Endothelial cell of umbilical vein (primary cell): ENCODE data around the gene CXCR2. TPM values are rescaled to one million over a fixed set of nuclear protein-coding genes. Genes with fewer than 3 reads are reported as not detected.

Experiments
- BruUV-seq: library from RNA; stranded (reverse); fragments of 400-500 nt; replicated peaks from 2 replicates; lab custom pipeline; 2021; lab: Mats Ljungman, UMichigan
- CTCF ChIA-PET: fragments of 300-600, 350-600 bp; sonication (Branson Sonifier 250); formaldehyde crosslinking; loops from one replicate; lab custom pipeline; 2021; ENCODE audit warnings: antibody characterized with exemption, inconsistent platforms; lab: Charles Lee
- POLR2A ChIA-PET: fragments of 300-600, 350-600 bp; sonication (Branson Sonifier 250); formaldehyde crosslinking; loops from one replicate; lab custom pipeline; 2021; ENCODE audit warnings: antibody characterized with exemption, inconsistent platforms; lab: Charles Lee
- DNase-seq: peaks from one replicate; pipeline ENCODE4 v3.0.0-alpha.2; 2011; ENCODE audit warnings: low read depth, low spot score
- FAIRE-seq: peaks from 2 replicates; lab custom pipeline; 2011; peaks lifted over from hg19 to GRCh38; lab: Jason Lieb, UNC
- H2AFZ ChIP-seq: 2 replicates; pipeline ENCODE4 v1.6.0; 2012; ENCODE audit warnings: low read depth, low read length, control low read depth, inconsistent platforms
- H3K27ac ChIP-seq: 2 replicates; pipeline ENCODE4 v1.5.1; 2011; ENCODE audit warnings: low read depth, mild to moderate bottlenecking, control low read depth, low read length, moderate library complexity; ENCODE audit not compliant: insufficient read depth
- H3K27me3 ChIP-seq, 2 experiments: 2 replicates each; pipeline versions ENCODE4 v1.6.0 to v1.6.1; 2011; ENCODE audit warnings: low read length in 2 of 2, mixed read lengths in 1 of 2; ENCODE audit not compliant: control insufficient read depth in 2 of 2, insufficient read depth in 2 of 2
- H3K36me3 ChIP-seq, 2 experiments: 2 replicates in 1 of 2; 3 replicates in 1 of 2; pipeline ENCODE4 v1.5.1; 2011; ENCODE audit warnings: low read length in 2 of 2, mild to moderate bottlenecking in 1 of 2, moderate library complexity in 1 of 2; ENCODE audit not compliant: control insufficient read depth in 2 of 2, insufficient read depth in 2 of 2; ENCODE audit errors: extremely low read depth in 1 of 2
- H3K4me1 ChIP-seq: 3 replicates; pipeline ENCODE4 v1.5.1; 2011; ENCODE audit warnings: mild to moderate bottlenecking, low read length; ENCODE audit not compliant: control insufficient read depth, insufficient read depth; ENCODE audit errors: extremely low read depth
- H3K4me2 ChIP-seq: 2 replicates; pipeline ENCODE4 v1.6.1; 2011; ENCODE audit warnings: low read length, control low read depth, mixed read lengths; ENCODE audit not compliant: insufficient read depth
- H3K4me3 ChIP-seq, 3 experiments: fragments of 200-600 bp in 1 of 3; sonication (generic), shearing (Covaris generic) in 1 of 3; replicated peaks in 1 of 3; 2 replicates each; pipeline ENCODE4 v1.5.1; 2011 to 2016; ENCODE audit warnings: control low read depth in 3 of 3, low read length in 3 of 3, mild to moderate bottlenecking in 2 of 3, inconsistent platforms in 1 of 3, low read depth in 1 of 3, moderate library complexity in 1 of 3; ENCODE audit not compliant: insufficient read depth in 1 of 3
- H3K79me2 ChIP-seq: 2 replicates; pipeline ENCODE4 v1.6.0; 2012; ENCODE audit warnings: low read length, inconsistent platforms; ENCODE audit not compliant: control insufficient read depth, insufficient read depth
- H3K9ac ChIP-seq: replicated peaks from 2 replicates; pipeline ENCODE3; 2011; ENCODE audit warnings: low read length, control low read depth; ENCODE audit not compliant: insufficient read depth; ENCODE audit errors: extremely low read depth
- H3K9me1 ChIP-seq: replicated peaks from 3 replicates; pipeline ENCODE4 v1.6.0; 2011; ENCODE audit warnings: mild to moderate bottlenecking, low read length; ENCODE audit not compliant: control insufficient read depth, insufficient read depth; ENCODE audit errors: extremely low read depth
- H3K9me3 ChIP-seq: replicated peaks from 2 replicates; pipeline ENCODE4 v1.5.1; 2012; ENCODE audit warnings: low read length, inconsistent platforms; ENCODE audit not compliant: control insufficient read depth, insufficient read depth
- H4K20me1 ChIP-seq: replicated peaks from 2 replicates; pipeline ENCODE3; 2011; ENCODE audit warnings: mild to moderate bottlenecking, low read length; ENCODE audit not compliant: control insufficient read depth, insufficient read depth; ENCODE audit errors: extremely low read depth
- EZH2 ChIP-seq: IDR thresholded peaks from 2 replicates; pipeline ENCODE4 v1.6.1; 2012; ENCODE audit warnings: borderline replicate concordance, low read depth, mild to moderate bottlenecking, moderate library complexity, low read length, inconsistent platforms; ENCODE audit not compliant: severe bottlenecking
- FOS ChIP-seq: IDR thresholded peaks from 2 replicates; pipeline ENCODE4 v1.6.1; 2011; ENCODE audit warnings: mild to moderate bottlenecking, low read length, moderate library complexity, borderline replicate concordance; ENCODE audit not compliant: insufficient read depth
- GATA2 ChIP-seq: IDR thresholded peaks from 2 replicates; pipeline ENCODE4 v1.7.0; 2011; ENCODE audit warnings: low read depth, mild to moderate bottlenecking, moderate library complexity, mixed read lengths, low read length; ENCODE audit not compliant: insufficient read length, insufficient read depth
- JUN ChIP-seq: IDR thresholded peaks from 2 replicates; pipeline ENCODE4 v1.6.1; 2011; ENCODE audit warnings: borderline replicate concordance, low read depth; ENCODE audit not compliant: insufficient read length, insufficient read depth
- MYC ChIP-seq: IDR thresholded peaks from one replicate; pipeline ENCODE4 v1.6.1; 2011; ENCODE audit warnings: mild to moderate bottlenecking, low read depth, low read length
- POLR2A ChIP-seq: IDR thresholded peaks from 2 replicates; pipeline ENCODE4 v1.6.1; 2012; ENCODE audit warnings: low read depth, mild to moderate bottlenecking, control low read depth, low read length
- POLR2AphosphoS5 ChIP-seq: IDR thresholded peaks from 2 replicates; pipeline ENCODE4 v1.6.1; 2012; ENCODE audit warnings: low read depth, mild to moderate bottlenecking, control low read depth, low read length, moderate library complexity; ENCODE audit not compliant: insufficient read depth
- dilution Hi-C: fragments of 300-500 bp; cut with MboI; formaldehyde crosslinking; loops from one replicate; pipeline ENCODE4 v1.15.0; 2019; ENCODE audit warnings: low sequenced_read_pairs; ENCODE audit not compliant: extremely low pct_ligation_motif_present
- intact Hi-C: fragments of 100-400 bp; cut with micrococcal nuclease; formaldehyde crosslinking; loops from one replicate; pipeline ENCODE4 v1.10.0; 2022
- polyA plus RNA-seq, 4 experiments: library from polyadenylated mRNA; depleted of rRNA in 3 of 4; stranded (reverse) in 3 of 4; unstranded in 1 of 4; fragments of >200 nt; gene quantifications; 2 replicates each; pipeline versions ENCODE4 v1.2.1 to v1.2.3, GENCODE V29; 2011 to 2012; ENCODE audit warnings: missing spikeins in 1 of 4
- total RNA-seq: library from RNA; stranded (reverse); gene quantifications from 2 replicates; pipeline ENCODE4 v1.2.3, GENCODE V29; 2021
- TF ChIP-seq, protein P1 (sequence below), 2 donors: IDR thresholded peaks; 1 replicate in 1 of 2; 2 replicates in 1 of 2; pipeline ENCODE4 v1.5.1; 2011; ENCODE audit warnings: low read length in 2 of 2, mild to moderate bottlenecking in 2 of 2, moderate library complexity in 2 of 2, control low read depth in 1 of 2, inconsistent platforms in 1 of 2, low read depth in 1 of 2; ENCODE audit not compliant: insufficient read depth in 1 of 2; ENCODE audit errors: extremely low read depth in 1 of 2
- TF ChIP-seq, protein P2 (sequence below): IDR thresholded peaks from 2 replicates; pipeline ENCODE4 v1.6.1; 2011; ENCODE audit not compliant: insufficient read depth, insufficient read length

CXCR2 gene
- total and polyA plus RNA-seq, 2 donors (not counting 3 experiments of a cell fraction or from before 2014, with no cell fraction given) = not detected

DNA sequence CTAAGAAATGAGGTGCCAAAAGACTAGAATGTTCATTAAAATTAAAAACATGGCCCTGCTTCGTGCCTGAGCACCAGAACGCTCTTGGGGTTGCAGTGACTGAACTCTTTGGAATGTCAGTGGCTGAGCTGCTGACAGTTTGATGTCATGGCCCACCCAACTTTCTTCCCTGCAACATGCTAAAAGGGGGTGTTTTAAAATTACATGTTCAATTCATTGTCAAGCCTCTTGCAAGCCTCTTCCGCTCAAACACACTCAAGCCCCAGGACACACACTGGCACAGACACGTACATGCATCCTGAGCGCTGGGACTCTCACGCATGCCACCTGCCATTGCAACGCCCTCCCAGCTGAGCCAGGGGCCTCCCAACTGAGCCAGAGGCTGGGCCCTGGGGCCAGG, 44.1 kb upstream of the CXCR2 start:
- Histone ChIP-seq H3K4me2 (no peak overlapping the region), H2AFZ (no peak overlapping the region), H4K20me1 (no peaks in the 10 kb centered on the region), H3K9me1 (no peaks in the 10 kb centered on the region), H3K9me3 (no peaks in the 10 kb centered on the region), H3K9ac (no peak overlapping the region), H3K27ac (no peak overlapping the region), H3K27me3 (peaks cover 0 to 4% of the 10 kb centered on the region in 2 experiments), H3K36me3 (no peaks in the 10 kb centered on the region), H3K4me1 (no peaks in the 10 kb centered on the region), H3K4me3 (no peak overlapping the region), H3K79me2 (no peaks in the 10 kb centered on the region)
- FAIRE-seq (no peak), DNase-seq (no peak)
- no peak for TF ChIP-seq EZH2
- intact Hi-C loops = no loop called here
- POLR2A ChIA-PET = no interaction called here
- no TSS peak for BruUV-seq
- CTCF ChIA-PET = interaction anchor here (3.7 kb wide), 1 partner anchor 296 kb away, joined by 22 read pairs; no protein-coding TSS in a partner anchor
- dilution Hi-C loops = no loop called here

DNA sequence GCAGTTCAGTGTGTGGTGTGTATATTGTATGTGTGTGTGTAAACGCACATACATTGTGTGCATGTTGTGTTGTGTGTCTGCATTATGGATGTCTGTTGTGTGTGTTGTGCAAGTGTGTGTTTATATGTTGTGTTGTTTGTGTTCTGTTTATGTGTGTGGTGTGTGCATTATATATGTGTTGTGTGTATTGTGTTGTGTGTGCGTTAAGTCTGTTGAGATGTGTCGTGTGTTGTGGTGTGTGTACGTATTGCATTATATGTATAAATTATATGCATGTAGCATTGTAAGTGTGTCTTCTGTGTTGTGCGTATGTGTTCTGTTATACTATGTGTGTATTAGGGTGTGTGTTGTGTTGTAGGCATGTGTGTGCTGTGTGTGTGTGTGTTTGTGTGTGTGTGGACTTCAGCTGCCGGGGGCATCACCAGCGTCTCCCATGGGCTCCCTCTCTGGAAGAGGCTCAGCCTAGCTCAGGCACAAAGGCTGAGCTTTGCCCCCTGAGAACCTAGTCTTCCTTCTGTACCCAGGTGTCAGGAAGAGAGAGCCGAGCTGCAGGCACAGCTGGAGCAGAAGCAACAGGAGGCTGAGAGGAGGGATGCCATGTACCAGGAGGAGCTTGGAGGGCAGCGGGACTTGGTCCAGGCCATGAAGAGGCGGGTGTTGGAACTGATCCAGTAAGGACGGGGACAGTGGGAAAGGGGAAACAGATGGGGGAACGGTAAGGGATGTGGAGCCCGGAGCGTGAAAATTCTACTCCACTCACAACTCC, 43.1 kb upstream of the CXCR2 start:
- no peak overlapping the region for H3K27ac ChIP-seq
- no peak overlapping the region for H3K4me2 ChIP-seq
- H2AFZ ChIP-seq = no peak overlapping the region
- H3K4me3 ChIP-seq = no peak overlapping the region
- ChIA-PET POLR2A (no interaction called here), CTCF (interaction anchor here (1.1 to 2.0 kb wide), 2 partner anchors 8 to 14 kb away, joined by 3 to 7 read pairs; partner anchors contain the start of gene RUFY4)
- H3K36me3 ChIP-seq = no peaks in the 10 kb centered on the region
- dilution Hi-C loops (no loop called here), intact Hi-C loops (no loop called here)
- DNase-seq (no peak), FAIRE-seq (no peak)
- H3K4me1 ChIP-seq = no peaks in the 10 kb centered on the region
- no peaks in the 10 kb centered on the region for H3K79me2 ChIP-seq
- no peaks in the 10 kb centered on the region for H3K9me3 ChIP-seq
- H4K20me1 ChIP-seq = no peaks in the 10 kb centered on the region
- H3K27me3 ChIP-seq = peaks cover 0 to 4% of the 10 kb centered on the region in 2 experiments
- no TSS peak for BruUV-seq
- no peak overlapping the region for H3K9ac ChIP-seq
- TF ChIP-seq POLR2AphosphoS5 (no peak), EZH2 (no peak), JUN (no peak), FOS (no peak), MYC (no peak), POLR2A (no peak), GATA2 (no peak)
- TF ChIP-seq, protein P1, sequence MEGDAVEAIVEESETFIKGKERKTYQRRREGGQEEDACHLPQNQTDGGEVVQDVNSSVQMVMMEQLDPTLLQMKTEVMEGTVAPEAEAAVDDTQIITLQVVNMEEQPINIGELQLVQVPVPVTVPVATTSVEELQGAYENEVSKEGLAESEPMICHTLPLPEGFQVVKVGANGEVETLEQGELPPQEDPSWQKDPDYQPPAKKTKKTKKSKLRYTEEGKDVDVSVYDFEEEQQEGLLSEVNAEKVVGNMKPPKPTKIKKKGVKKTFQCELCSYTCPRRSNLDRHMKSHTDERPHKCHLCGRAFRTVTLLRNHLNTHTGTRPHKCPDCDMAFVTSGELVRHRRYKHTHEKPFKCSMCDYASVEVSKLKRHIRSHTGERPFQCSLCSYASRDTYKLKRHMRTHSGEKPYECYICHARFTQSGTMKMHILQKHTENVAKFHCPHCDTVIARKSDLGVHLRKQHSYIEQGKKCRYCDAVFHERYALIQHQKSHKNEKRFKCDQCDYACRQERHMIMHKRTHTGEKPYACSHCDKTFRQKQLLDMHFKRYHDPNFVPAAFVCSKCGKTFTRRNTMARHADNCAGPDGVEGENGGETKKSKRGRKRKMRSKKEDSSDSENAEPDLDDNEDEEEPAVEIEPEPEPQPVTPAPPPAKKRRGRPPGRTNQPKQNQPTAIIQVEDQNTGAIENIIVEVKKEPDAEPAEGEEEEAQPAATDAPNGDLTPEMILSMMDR (IDR thresholded peaks at IDR 0.05; ENCODE audit: extremely low read depth in 1 of 2, insufficient read depth in 1 of 2, low read depth in 1 of 2, low read length in 2 of 2) = no peak
- TF ChIP-seq, protein P2, sequence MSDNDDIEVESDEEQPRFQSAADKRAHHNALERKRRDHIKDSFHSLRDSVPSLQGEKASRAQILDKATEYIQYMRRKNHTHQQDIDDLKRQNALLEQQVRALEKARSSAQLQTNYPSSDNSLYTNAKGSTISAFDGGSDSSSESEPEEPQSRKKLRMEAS = no peak
- no peaks in the 10 kb centered on the region for H3K9me1 ChIP-seq
